Measurements from ENCODE around the gene RIMS4.

RIMS4 gene

DNA sequence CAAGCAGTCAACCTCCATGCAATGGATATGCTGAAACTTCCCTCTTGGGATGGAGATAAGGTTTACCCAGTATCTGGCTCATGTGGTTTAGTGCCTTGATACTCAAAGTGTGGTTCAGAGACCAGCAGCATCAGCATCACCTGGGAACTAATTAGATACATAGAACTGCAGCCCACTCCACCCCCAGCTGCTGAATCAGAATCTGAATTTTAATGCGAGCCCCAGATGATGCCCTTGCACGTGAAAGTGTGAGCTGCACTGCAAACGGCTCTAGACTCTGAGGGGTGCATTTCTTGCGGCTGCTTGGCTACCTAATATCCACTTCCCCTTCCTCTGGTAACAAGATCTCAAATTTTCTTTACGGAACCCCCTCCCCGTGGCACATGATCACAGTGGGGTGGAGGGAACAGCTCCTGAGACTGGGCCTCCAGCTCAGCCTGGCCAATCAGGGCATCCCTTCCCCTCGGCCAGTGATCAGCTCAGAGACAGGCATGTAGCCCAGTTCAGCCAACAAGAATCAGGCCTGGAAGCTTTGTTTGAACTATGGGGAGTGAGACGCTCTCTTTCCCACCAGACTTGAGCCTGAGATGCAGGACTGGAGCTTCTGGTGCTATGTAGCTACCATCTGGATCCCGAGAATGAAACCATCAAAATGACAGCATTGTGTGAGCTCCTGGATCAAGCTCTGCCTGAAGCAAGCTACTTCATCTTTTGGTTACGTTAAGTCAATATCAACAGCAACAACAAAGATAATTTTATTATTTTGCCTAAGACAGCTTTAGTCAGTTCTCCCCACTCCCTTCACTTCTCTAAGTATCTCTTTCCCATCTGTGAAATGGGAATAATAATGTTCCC is 51.9 kb downstream of the RIMS4 start:
- DNase-seq, result no peak

GRCh38 chr20:44756956-44757355 is 53.4 kb downstream of the RIMS4 start:
- DNase-seq, result no peak

DNA sequence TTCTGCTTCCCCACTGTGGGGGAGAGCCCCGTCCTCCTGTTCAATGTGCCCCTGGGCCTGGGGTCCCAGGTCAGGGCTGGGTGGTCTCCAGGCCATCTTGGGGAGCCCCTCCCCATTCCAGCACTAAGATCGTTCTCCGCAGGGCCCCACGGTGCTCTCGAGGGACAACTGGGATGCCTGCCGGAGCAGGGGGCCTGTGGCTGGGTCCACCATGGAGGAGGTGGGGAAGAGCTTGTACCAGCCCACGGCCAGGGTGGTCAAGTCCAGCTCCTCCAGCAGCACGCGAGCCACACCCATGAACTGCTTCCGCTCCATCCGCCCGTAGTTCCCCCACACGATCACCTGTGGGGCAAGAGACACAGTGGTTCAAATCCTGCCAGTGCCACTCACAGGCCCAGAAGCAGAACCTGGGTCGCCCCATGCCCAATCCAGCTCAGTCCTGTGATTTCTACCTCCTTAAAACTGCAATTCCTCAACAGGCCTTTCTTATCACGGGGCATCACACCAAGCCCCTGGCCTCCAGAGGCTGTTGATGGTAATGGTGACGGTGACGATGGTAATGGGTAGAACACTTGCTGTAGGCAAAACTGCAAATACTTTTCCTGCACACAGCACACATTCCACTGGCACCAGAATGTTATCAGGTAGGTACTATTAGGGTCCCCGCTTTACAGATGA is 54.2 kb downstream of the RIMS4 start:
- no peak for DNase-seq

GRCh38 chr20:44754554-44754953 is 55.8 kb downstream of the RIMS4 start:
- no peak for DNase-seq

DNA sequence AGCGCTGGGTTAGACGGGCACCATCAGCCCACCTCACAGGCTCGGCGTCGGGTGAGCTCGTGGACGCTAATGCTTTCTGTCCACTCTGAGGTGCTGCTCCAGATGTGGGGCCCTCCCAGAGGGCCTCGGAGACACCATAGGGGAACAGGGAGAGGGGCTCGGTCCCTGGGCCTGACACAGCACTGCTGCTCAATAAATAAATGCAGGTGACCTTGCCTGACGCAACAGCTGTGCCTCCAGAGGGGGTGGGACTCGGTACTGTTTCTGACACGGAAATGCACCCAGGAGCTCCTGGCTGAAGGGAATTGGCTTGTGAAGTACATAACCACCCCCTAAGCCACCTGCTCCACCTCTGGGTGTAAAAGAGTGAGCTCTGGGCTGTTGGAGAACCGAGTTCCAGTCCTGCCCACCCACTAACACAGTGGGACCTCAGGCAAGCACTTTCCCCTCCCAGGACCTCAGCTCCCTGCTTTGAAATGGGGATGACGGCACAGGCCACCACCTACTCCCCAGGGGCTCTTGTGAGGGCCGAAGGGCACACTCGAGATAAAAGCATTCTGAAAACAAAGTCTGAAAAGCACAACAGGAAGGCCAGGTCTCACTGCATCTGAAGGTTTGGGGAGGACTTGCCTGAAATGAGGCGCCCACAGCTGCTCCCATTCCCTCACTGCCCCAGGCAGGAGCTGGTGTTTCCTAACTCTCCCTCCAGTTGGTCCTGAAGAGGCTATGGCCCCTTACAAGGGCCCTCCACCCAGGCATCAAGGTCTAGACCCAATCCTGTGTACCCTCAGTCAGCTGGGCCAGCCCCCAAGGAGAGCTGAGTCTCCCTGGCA is 58.0 kb downstream of the RIMS4 start:
- no peak for DNase-seq

- DNase-seq, result no peak
These were observed 60.1 kb downstream of the RIMS4 start for GRCh38 chr20:44750081-44750805.

- no peak for DNase-seq
These were observed 62.4 kb downstream of the RIMS4 start for GRCh38 chr20:44748005-44748370.

DNA sequence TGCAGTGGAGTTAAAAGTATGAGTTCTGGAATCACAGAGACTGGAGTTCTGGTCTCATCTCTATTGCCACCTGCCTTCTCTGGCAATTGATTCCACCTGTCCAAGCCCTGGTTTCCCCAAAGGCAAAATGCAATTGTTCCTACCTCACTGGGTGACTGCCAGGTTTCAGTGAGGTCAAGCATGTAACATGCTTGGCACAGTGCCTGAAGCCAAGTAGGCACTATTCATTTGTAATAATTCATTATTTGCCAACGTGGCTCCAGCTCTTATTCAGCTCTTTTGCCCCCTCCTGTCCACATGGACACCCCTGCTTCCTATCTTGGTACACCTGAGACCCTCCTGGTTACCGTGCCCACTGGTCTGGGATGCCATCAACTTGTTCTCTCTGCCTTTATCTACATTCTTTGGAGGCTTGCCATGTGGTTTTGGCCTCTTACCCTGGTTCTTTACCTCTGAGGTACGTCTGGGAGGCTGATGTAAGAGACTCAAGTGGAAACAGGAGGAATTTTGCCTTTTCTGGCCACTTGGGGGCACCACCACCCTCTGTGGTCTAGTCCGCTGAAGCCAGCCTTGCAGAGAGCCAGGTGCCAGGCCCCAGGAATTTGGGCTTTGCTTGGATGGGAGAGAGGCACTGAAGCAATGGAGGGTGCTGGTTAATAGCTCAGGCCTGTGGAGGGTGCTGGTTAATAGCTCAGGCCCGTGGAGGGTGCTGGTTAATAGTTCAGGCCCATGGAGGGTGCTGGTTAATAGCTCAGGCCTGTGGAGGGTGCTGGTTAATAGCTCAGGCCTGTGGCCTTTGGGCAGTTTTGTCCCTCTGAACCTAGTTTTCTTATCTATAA is 63.0 kb downstream of the RIMS4 start:
- peak; percentile 55 for DNase-seq

DNA sequence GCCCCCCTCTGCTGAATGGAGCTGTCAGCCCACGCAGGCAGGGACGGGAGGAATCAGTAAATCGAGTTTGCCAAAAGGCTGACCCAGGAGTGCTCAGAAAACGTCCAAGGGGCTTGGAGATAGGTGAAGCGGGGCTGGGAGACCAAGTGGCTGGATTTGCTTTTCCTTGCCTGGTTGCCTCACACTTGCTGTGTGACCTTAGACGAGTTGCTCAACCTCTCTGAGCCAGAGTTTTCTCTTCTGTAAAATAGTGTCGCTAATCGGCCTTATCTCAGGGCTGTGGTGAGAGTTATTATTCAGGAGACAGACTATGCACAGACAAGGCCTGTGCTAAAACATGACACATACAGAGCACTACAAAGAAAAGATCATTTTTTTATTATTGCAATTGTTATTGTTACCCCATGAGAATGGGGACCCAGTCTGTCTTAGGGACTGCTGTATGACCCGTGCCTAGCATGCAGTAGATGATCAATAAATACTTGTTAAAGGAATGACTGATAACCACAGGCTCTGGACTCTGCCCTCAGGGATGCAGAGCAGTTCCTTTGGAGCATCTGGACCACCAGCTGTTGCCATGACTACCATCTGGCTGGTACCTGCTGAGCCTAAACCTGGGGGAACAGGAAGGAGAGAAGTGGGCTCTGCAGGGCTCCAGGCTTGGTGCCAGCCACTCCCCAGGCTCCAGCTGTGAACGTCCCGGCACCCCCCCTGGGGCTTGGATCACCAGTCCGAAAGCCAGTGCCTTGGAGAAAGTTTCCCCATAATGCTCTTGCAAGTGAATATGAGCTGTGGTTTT is 63.8 kb downstream of the RIMS4 start:
- DNase-seq, result no peak

DNA sequence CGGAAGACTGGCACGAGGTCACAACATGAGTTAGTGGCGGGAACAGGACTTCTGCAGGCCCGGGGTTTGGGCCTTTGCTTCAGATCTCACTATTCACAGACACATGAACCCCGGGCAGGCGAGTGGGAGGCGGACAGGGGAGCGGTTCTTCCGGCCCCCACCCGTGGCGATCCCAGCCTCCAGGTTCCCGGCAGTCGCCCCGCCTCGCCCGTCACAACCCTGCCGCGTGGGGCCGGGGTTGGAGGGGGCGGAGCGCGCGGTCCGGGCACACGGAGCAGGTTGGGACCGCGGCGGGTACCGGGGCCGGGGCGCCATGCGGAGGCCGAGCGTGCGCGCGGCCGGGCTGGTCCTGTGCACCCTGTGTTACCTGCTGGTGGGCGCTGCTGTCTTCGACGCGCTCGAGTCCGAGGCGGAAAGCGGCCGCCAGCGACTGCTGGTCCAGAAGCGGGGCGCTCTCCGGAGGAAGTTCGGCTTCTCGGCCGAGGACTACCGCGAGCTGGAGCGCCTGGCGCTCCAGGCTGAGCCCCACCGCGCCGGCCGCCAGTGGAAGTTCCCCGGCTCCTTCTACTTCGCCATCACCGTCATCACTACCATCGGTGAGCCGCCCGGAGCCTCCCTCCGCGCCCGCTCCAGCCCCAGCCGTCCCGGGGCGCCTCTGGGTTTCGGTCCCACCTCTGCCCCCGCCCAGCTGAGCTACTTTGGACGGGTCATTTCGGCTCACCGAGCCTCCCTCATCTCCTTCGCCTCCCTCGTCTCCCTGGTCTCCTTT is 64.6 kb downstream of the RIMS4 start, which contains the start of gene KCNK15:
TSS of gene KCNK15 (plus strand) at position 268 of the 769 bp plus-strand sequence. CDS start at position 314, 46 bp downstream.
- no peak for DNase-seq

- no peak for DNase-seq
These were observed 65.2 kb downstream of the RIMS4 start for GRCh38 chr20:44745122-44745597.

GRCh38 chr20:44743916-44744655 is 66.3 kb downstream of the RIMS4 start:
- DNase-seq, result no peak

GRCh38 chr20:44743080-44743701 is 67.2 kb downstream of the RIMS4 start:
- DNase-seq, result no peak

- no peak for DNase-seq
These were observed 67.9 kb downstream of the RIMS4 start for GRCh38 chr20:44742304-44743079.

DNA sequence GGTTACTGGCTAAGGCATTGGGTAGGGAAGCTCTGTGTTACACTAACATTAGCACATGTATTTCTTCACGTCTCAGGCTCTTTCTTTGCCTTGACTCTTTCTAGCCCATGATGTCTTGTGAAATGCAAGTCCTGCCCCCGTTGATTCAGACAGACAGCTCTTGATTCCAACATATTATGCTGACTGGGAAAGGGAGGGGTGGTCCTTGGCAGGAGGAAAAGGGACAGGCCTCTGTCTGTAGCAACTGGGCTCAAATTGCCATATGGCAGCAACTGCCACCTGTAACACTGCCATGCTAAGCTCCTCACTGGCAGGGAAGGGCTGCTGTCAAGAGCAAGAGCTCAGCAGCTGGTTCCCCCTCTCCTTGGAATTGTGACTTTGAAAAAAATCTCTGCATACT is 70.4 kb downstream of the RIMS4 start:
- DNase-seq, result no peak

GRCh38 chr20:44738813-44739477 is 71.4 kb downstream of the RIMS4 start:
- no peak for DNase-seq

- DNase-seq, result no peak
These were observed 73.2 kb downstream of the RIMS4 start for GRCh38 chr20:44737116-44737515.
